ENCODE results near the gene COMMD2. TPM values are rescaled to one million over a fixed set of nuclear protein-coding genes. Genes with fewer than 3 reads are reported as not detected.

COMMD2 gene
- total RNA-seq, 1 donor from 2014 or later = 60.8 TPM

DNA sequence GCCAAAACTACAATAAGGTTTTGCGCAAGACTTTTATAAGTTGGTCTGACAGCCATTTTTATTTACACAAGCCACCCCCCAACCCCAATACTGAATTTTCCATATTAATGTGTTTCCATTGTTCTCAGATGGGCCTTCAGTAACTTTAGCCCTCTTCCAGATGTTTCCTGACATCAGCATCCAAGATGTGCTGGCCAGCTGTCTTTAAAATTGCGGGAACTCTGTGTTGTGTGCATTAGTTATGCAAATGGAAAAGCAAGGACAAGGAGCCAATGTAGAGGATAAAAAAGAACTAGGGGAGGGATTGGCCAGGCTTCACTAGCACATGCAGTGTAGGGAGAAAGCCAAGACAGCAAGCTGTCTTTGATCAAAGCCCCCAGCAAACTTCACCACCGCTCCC, 45.4 kb downstream of the COMMD2 start:
- Mint-ChIP-seq H3K36me3 (ENCODE audit: insufficient read depth) (no peaks in the 10 kb centered on the region), H3K27ac (no peak overlapping the region), H3K4me3 (ENCODE audit: low read depth) (no peak overlapping the region), H3K4me1 (ENCODE audit: low read depth) (no peaks in the 10 kb centered on the region), H3K9me3 (ENCODE audit: low read depth) (no peaks in the 10 kb centered on the region), H3K27me3 (no peaks in the 10 kb centered on the region)
- TF ChIP-seq, protein P1, sequence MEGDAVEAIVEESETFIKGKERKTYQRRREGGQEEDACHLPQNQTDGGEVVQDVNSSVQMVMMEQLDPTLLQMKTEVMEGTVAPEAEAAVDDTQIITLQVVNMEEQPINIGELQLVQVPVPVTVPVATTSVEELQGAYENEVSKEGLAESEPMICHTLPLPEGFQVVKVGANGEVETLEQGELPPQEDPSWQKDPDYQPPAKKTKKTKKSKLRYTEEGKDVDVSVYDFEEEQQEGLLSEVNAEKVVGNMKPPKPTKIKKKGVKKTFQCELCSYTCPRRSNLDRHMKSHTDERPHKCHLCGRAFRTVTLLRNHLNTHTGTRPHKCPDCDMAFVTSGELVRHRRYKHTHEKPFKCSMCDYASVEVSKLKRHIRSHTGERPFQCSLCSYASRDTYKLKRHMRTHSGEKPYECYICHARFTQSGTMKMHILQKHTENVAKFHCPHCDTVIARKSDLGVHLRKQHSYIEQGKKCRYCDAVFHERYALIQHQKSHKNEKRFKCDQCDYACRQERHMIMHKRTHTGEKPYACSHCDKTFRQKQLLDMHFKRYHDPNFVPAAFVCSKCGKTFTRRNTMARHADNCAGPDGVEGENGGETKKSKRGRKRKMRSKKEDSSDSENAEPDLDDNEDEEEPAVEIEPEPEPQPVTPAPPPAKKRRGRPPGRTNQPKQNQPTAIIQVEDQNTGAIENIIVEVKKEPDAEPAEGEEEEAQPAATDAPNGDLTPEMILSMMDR (IDR thresholded peaks at IDR 0.05; ENCODE audit: unreplicated experiment) = no peak
- DNase-seq (ENCODE audit: low spot score, unreplicated experiment) = no peak

DNA sequence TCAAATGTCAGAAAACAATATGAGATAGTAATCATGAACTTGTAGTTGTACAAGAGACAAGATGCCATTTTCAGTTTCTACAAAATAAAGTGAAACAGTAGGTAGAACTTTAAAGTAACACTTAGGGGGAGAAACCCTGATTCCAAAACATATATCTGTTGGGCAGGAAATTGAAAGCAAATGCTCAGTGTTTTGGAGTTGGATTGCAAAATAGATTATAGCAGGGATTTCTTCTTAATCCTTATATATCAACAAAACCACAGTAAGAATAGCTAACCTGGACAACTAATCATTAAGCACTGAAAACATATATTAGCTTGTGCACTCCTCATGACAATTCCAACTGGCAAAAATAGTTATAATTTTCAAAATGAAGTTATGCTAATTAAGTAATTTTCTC, 46.9 kb downstream of the COMMD2 start:
- H3K4me1 Mint-ChIP-seq (ENCODE audit: low read depth) = no peaks in the 10 kb centered on the region
- no peaks in the 10 kb centered on the region for H3K27me3 Mint-ChIP-seq
- DNase-seq (ENCODE audit: low spot score, unreplicated experiment) = no peak
- no peak overlapping the region for H3K4me3 Mint-ChIP-seq (ENCODE audit: low read depth)
- H3K9me3 Mint-ChIP-seq (ENCODE audit: low read depth) = no peaks in the 10 kb centered on the region
- no peaks in the 10 kb centered on the region for H3K36me3 Mint-ChIP-seq (ENCODE audit: insufficient read depth)
- no peak overlapping the region for H3K27ac Mint-ChIP-seq
- TF ChIP-seq, protein P1 (IDR thresholded peaks at IDR 0.05; ENCODE audit: unreplicated experiment) = no peak

DNA sequence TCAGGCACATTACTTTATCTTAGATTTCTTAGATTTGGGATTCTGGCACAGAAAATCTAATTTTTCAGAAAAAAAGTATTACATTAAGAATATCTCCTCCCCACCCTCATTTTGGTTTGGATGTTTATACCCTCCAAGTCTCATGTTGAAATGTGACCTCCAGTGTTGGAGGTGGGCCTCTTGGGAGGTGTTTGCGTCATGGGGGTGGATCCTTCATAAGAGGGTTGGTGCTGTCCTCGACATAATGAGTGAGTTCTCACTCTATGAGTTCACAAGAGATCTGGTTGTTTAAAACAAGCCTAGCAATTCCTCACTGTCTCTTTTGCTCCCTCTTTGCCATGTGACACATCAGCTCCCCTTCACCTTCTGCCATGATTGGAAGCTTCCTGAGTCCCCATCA, 48.8 kb downstream of the COMMD2 start:
- H3K27ac Mint-ChIP-seq = no peak overlapping the region
- no peak for DNase-seq (ENCODE audit: low spot score, unreplicated experiment)
- no peaks in the 10 kb centered on the region for H3K27me3 Mint-ChIP-seq
- peaks cover under 1% of the 10 kb centered on the region for H3K9me3 Mint-ChIP-seq (ENCODE audit: low read depth)
- TF ChIP-seq, protein P1 (IDR thresholded peaks at IDR 0.05; ENCODE audit: unreplicated experiment) = no peak
- H3K4me1 Mint-ChIP-seq (ENCODE audit: low read depth) = no peaks in the 10 kb centered on the region
- no peak overlapping the region for H3K4me3 Mint-ChIP-seq (ENCODE audit: low read depth)
- H3K36me3 Mint-ChIP-seq (ENCODE audit: insufficient read depth) = peaks cover 2% of the 10 kb centered on the region

DNA sequence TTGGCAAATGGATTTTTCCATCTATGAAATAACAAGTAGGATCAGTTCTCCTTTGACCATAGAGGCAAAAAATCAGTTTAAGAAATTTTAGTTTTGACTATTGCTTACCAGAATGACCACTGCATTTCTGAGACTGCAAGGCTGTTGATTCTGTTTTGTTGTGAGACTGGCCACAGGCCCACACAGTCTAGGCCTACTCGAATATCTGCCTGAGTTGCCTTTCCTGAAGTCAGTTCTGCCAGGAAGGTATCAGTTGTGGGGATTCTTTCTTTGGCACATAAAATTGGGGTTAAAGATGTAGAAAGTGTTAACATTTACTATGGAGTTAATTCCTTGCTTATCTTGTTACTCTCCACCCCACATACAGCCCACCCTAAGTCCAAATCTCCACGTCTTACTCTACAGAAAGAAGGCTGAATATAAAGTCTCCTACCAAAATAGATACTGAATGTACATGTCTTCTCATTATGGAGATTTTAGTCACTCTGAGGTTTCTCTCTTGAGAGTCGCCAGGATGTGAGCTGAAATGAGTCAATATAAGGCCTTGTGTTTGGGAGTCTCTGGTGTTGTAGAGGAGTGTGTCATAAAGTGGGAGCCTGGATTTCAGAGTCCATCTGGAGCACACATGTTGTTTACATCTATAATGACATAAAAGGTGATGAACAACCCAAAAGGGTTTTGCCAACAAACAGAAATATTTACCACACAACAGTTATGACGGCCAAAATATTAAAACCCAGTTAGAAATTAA, 49.4 kb downstream of the COMMD2 start:
- TF ChIP-seq, protein P1 (IDR thresholded peaks at IDR 0.05; ENCODE audit: unreplicated experiment) = no peak
- H3K27me3 Mint-ChIP-seq = no peaks in the 10 kb centered on the region
- H3K27ac Mint-ChIP-seq = no peak overlapping the region
- H3K4me1 Mint-ChIP-seq (ENCODE audit: low read depth) = no peaks in the 10 kb centered on the region
- no peak for DNase-seq (ENCODE audit: low spot score, unreplicated experiment)
- H3K36me3 Mint-ChIP-seq (ENCODE audit: insufficient read depth) = peaks cover 2% of the 10 kb centered on the region
- no peak overlapping the region for H3K4me3 Mint-ChIP-seq (ENCODE audit: low read depth)
- peaks cover 6% of the 10 kb centered on the region for H3K9me3 Mint-ChIP-seq (ENCODE audit: low read depth)

DNA sequence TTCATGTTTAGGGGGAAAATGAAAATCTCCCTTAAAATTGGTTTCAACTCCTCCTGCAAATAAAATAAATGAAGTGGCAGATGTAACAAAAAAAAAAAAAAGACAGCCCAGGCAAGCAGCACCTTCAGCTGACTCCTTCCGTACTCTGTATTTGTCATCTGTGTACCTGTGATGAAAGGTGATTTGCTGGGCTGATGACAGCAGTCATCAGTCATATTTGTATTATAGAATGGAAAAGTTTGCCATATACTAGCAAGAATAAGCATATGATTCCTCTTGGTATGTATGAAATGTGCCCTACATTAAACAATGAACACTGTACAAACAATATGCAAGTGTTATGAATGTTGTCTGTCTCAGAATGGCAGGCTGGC, 50.3 kb downstream of the COMMD2 start:
- TF ChIP-seq, protein P1 (IDR thresholded peaks at IDR 0.05; ENCODE audit: unreplicated experiment) = no peak
- DNase-seq (ENCODE audit: low spot score, unreplicated experiment) = no peak
- Mint-ChIP-seq H3K9me3 (ENCODE audit: low read depth) (peaks cover 15% of the 10 kb centered on the region), H3K4me3 (ENCODE audit: low read depth) (no peak overlapping the region), H3K36me3 (ENCODE audit: insufficient read depth) (peaks cover 2% of the 10 kb centered on the region), H3K27ac (no peak overlapping the region), H3K4me1 (ENCODE audit: low read depth) (no peaks in the 10 kb centered on the region), H3K27me3 (no peaks in the 10 kb centered on the region)

Data from progenitor cell of endocrine pancreas (in vitro differentiated cells).